MM.1S (cell line): ENCODE measurements around the gene ARHGEF11.

Source experiments
- DNase-seq: peaks from one replicate; pipeline ENCODE4 v3.0.0-alpha.2; 2015
- H2AFZ ChIP-seq: fragments of 300-600 bp; sonication (generic); 2 replicates; pipeline ENCODE4 v1.6.0; 2016; ENCODE audit warnings: antibody characterized with exemption, low read length
- H3F3A ChIP-seq: fragments of 300-600 bp; sonication (generic); 2 replicates; pipeline ENCODE4 v1.6.1; 2016; ENCODE audit warnings: mild to moderate bottlenecking, antibody characterized with exemption, low read length, moderate library complexity, mixed read lengths; ENCODE audit not compliant: insufficient read depth
- H3K27ac ChIP-seq: fragments of 300-600 bp; sonication (generic); 2 replicates; pipeline ENCODE4 v1.5.1; 2016; ENCODE audit warnings: mild to moderate bottlenecking, low read length
- H3K27me3 ChIP-seq: fragments of 300-600 bp; sonication (generic); replicated peaks from 2 replicates; pipeline ENCODE4 v1.6.0; 2016; ENCODE audit warnings: low read length; ENCODE audit not compliant: insufficient read depth
- H3K36me3 ChIP-seq: fragments of 300-600 bp; sonication (generic); replicated peaks from 2 replicates; pipeline ENCODE4 v1.6.1; 2016; ENCODE audit warnings: mild to moderate bottlenecking, low read length, mixed read lengths; ENCODE audit not compliant: insufficient read depth
- H3K4me1 ChIP-seq: fragments of 300-600 bp; sonication (generic); 2 replicates; pipeline ENCODE4 v1.6.1; 2016; ENCODE audit warnings: low read length, mixed read lengths
- H3K4me2 ChIP-seq: fragments of 300-600 bp; sonication (generic); 2 replicates; pipeline ENCODE4 v1.6.0; 2016; ENCODE audit warnings: low read depth, low read length
- H3K4me3 ChIP-seq: fragments of 300-600 bp; sonication (generic); 2 replicates; pipeline ENCODE4 v1.5.1; 2016; ENCODE audit warnings: low read length, mixed read lengths
- H3K79me2 ChIP-seq: fragments of 300-600 bp; sonication (generic); 2 replicates; pipeline ENCODE4 v1.6.1; 2016; ENCODE audit warnings: mixed run types, low read length, mixed read lengths
- H3K9ac ChIP-seq: fragments of 300-600 bp; sonication (generic); 2 replicates; pipeline ENCODE4 v1.6.1; 2016; ENCODE audit warnings: low read length, mixed read lengths
- H3K9me2 ChIP-seq: fragments of 300-600 bp; sonication (generic); replicated peaks from 2 replicates; pipeline ENCODE4 v1.6.1; 2016; ENCODE audit warnings: mild to moderate bottlenecking, low read length, mixed read lengths; ENCODE audit not compliant: insufficient read depth
- H3K9me3 ChIP-seq: fragments of 300-600 bp; sonication (generic); replicated peaks from 2 replicates; pipeline ENCODE4 v1.6.1; 2016; ENCODE audit warnings: mild to moderate bottlenecking, low read length, mixed read lengths; ENCODE audit not compliant: insufficient read depth
- H4K20me1 ChIP-seq: fragments of 300-600 bp; sonication (generic); 2 replicates; pipeline ENCODE4 v1.6.1; 2016; ENCODE audit warnings: mild to moderate bottlenecking, low read length, moderate library complexity, mixed read lengths; ENCODE audit not compliant: insufficient read depth
- EZH2 ChIP-seq: fragments of 300-600 bp; sonication (generic); optimal IDR thresholded peaks from 2 replicates; pipeline ENCODE3; 2017; ENCODE audit warnings: low read depth, mild to moderate bottlenecking, antibody characterized with exemption, low read length, mixed read lengths
- EZH2phosphoT487 ChIP-seq: fragments of 300-600 bp; sonication (generic); IDR thresholded peaks from 2 replicates; pipeline ENCODE4 v1.6.1; 2018; ENCODE audit warnings: antibody characterized with exemption, low read length
- TF ChIP-seq, protein P1 (sequence below): fragments of 300-600 bp; sonication (generic); IDR thresholded peaks from 2 replicates; pipeline ENCODE4 v1.5.1; 2016; ENCODE audit warnings: antibody characterized with exemption, low read length, mixed read lengths

Gene ARHGEF11

DNA sequence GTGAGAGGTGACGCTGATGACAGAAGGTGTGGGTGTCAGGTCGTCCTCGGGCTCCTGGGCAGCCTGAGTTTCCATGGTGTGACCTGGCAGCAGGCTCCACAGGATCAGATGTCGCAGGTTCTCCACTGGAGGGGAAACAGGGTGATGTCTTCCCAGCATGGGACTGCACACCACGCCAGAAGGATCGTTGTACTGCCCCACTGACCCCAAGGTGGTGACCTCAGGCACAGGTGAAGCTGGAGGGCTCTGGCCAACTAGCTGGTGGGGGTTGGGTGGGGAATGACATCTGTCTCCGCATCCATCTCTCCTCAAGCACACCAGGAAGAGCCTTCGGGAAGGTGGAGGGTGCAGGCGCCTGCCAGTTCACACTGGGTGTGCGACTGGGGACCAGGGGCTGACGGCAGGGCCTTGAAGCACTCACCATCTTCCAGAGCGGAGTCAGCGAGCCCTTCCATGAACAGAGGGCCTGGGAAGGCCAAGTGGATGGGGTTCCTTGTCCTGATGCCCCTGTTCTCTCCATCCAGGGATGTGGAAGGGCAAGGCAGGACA, 105.7 kb downstream of the ARHGEF11 start:
- Histone ChIP-seq H4K20me1 (no peaks in the 10 kb centered on the region), H2AFZ (no peak overlapping the region), H3K4me3 (no peak overlapping the region), H3K9me3 (no peaks in the 10 kb centered on the region), H3K4me1 (no peaks in the 10 kb centered on the region), H3K9me2 (no peaks in the 10 kb centered on the region), H3K27ac (no peak overlapping the region), H3K36me3 (no peaks in the 10 kb centered on the region), H3F3A (no peaks in the 10 kb centered on the region), H3K4me2 (no peak overlapping the region), H3K9ac (no peak overlapping the region), H3K79me2 (no peaks in the 10 kb centered on the region), H3K27me3 (no peaks in the 10 kb centered on the region)
- DNase-seq, result no peak
- no peak for TF ChIP-seq EZH2phosphoT487
- TF ChIP-seq, protein P1, sequence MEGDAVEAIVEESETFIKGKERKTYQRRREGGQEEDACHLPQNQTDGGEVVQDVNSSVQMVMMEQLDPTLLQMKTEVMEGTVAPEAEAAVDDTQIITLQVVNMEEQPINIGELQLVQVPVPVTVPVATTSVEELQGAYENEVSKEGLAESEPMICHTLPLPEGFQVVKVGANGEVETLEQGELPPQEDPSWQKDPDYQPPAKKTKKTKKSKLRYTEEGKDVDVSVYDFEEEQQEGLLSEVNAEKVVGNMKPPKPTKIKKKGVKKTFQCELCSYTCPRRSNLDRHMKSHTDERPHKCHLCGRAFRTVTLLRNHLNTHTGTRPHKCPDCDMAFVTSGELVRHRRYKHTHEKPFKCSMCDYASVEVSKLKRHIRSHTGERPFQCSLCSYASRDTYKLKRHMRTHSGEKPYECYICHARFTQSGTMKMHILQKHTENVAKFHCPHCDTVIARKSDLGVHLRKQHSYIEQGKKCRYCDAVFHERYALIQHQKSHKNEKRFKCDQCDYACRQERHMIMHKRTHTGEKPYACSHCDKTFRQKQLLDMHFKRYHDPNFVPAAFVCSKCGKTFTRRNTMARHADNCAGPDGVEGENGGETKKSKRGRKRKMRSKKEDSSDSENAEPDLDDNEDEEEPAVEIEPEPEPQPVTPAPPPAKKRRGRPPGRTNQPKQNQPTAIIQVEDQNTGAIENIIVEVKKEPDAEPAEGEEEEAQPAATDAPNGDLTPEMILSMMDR, result no peak

DNA sequence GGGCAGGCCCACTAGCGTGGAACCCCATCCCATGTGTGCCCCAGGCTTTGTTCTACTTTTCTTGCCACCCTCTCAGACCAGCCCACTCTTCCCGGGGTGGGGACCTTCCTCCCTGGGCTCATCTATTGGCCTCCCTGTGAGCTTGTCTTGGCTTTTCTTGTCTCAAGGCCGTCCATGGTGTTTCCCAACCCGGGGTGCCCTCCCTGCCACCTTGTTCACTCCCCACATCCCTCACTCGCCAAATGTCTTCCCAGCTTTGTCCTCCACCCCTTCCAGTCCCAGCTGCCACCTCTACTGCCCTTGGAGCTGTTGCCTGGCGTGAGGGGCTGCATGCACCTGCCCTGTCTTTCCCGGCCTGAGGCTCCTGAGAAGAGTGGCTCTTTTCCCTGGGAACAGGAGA, 106.7 kb downstream of the ARHGEF11 start:
- no peak overlapping the region for H2AFZ ChIP-seq
- no peak overlapping the region for H3K4me2 ChIP-seq
- no peaks in the 10 kb centered on the region for H4K20me1 ChIP-seq
- H3K9me2 ChIP-seq, result no peaks in the 10 kb centered on the region
- no peak overlapping the region for H3K27ac ChIP-seq
- no peaks in the 10 kb centered on the region for H3K36me3 ChIP-seq
- no peak overlapping the region for H3K4me3 ChIP-seq
- H3K9me3 ChIP-seq, result no peaks in the 10 kb centered on the region
- no peaks in the 10 kb centered on the region for H3F3A ChIP-seq
- TF ChIP-seq, protein P1, result no peak
- TF ChIP-seq EZH2 (no peak), EZH2phosphoT487 (no peak)
- no peaks in the 10 kb centered on the region for H3K27me3 ChIP-seq
- no peaks in the 10 kb centered on the region for H3K4me1 ChIP-seq
- no peak for DNase-seq
- H3K9ac ChIP-seq, result no peak overlapping the region
- H3K79me2 ChIP-seq, result no peaks in the 10 kb centered on the region

DNA sequence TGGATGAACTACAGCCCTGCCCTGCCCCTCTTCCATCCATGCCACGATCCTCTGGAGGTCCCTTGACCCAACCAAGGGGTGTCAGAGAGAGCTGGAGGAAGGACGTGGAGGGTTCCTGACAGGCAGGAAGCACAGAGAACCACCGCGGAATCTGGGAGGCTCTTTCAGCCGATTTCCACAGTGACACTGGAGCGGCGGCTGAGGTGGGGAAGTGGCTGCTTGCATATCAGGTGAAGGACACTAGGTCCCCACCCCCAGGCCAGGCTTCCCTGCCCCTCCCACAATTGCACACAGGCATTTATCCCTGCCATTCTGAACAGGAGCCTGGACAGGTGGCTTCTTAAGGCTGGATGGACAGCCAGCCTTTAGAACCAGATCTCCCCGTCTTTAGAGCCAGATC, 107.7 kb downstream of the ARHGEF11 start:
- Histone ChIP-seq H3K4me1 (no peaks in the 10 kb centered on the region), H3K4me2 (no peak overlapping the region), H3K9ac (no peak overlapping the region), H4K20me1 (no peaks in the 10 kb centered on the region), H2AFZ (no peak overlapping the region), H3K27ac (no peak overlapping the region), H3K9me3 (no peaks in the 10 kb centered on the region), H3K27me3 (no peaks in the 10 kb centered on the region), H3F3A (no peaks in the 10 kb centered on the region), H3K4me3 (no peak overlapping the region), H3K9me2 (no peaks in the 10 kb centered on the region), H3K79me2 (no peaks in the 10 kb centered on the region), H3K36me3 (no peaks in the 10 kb centered on the region)
- no peak for DNase-seq
- TF ChIP-seq EZH2 (no peak), EZH2phosphoT487 (no peak)
- TF ChIP-seq, protein P1, result no peak
